Epithelial cell of esophagus (primary cell): ENCODE measurements around the gene DIPK1A.

ENCODE experiments used
- DNase-seq: peaks from one replicate; pipeline ENCODE4 v3.0.0; 2010; ENCODE audit warnings: low read depth
- H3K4me3 ChIP-seq: 2 replicates; pipeline ENCODE4 v1.5.1; 2011; ENCODE audit warnings: mild to moderate bottlenecking, low read length, control low read depth
- CTCF ChIP-seq: IDR thresholded peaks from 2 replicates; pipeline ENCODE4 v1.5.1; 2011; ENCODE audit warnings: low read depth, mild to moderate bottlenecking, low read length, control low read depth, inconsistent platforms; ENCODE audit not compliant: insufficient read depth; ENCODE audit errors: missing control alignments

DIPK1A gene

DNA sequence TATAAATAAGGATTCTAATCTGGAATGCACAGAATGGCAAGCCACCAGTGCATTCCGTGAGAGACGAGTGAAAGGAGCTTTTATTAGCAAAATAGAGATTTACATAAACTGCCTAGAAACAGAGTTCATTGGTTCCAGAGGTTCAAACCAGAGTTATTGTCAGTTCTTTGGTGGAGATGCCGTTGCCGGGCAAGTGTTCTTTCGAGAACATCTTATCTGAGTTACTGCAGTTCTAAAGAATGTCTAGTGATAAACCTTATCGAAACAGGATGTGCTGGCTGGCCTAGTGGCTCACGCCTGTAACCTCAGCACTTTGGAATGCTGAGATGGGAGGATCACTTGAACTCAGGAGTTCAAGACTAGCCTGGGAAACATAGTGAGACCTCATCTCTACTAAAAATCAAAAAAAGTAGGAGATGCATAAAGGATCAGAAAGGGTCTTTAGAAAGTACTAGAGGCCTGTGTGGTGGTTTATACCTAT, 156.5 kb downstream of the DIPK1A start:
- H3K4me3 ChIP-seq, result no peak overlapping the region
- TF ChIP-seq CTCF, result no peak
- DNase-seq, result peak; percentile 95

DNA sequence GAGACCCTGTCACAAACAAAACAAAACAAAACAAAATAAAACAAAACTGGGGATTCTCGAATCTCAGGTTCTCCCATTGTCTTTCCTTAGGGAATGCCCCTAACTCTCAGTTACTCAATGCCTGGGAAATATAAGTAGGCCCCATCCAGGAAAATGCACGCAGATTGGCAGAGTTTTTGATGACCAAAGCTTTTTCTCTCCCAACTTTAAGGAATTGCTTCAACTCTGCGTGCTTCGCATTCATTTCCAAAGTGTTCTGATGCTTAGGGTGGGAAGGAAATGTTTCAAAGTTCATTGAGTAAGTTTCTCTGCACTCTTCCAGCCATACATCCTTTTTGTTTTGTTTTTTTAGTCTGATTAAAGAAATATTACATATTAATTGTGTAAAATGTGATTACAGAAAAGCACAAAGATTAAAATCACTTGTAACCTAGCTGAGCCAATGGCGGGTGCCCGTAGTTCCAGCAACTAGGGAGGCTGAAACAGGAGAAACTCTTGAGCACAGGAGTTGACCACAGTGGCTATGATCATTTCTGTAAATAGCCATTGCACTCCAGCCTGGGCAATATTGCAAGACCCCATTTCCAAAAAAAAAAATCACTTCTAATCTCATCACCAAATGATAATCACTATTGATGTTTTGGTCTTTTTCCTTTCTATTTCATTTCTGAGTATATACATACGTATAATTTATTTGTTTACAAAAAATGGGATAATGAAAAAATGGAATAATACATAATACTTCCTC, 157.9 kb downstream of the DIPK1A start:
- H3K4me3 ChIP-seq, result no peak overlapping the region
- DNase-seq, result no peak
- TF ChIP-seq CTCF, result no peak

DNA sequence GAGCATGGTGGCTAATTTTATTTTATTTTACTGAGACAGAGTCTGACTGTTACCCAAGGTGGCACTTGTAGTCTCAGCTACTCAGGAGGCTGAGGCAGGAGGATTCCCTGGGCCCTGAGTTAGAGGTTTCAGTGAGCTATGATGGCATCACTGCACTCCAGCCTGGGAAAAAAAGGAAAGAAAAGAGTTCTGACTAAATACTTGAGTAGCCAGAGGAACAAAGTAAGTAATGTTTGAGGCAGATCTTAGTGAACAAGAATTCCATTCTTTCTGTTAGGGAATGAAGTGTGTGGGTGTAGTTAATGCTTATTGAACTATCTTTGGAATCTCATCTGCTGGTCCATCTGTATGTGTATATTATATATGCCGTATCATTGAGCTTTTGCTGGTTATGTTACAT, 163.3 kb downstream of the DIPK1A start:
- TF ChIP-seq CTCF, result no peak
- H3K4me3 ChIP-seq, result no peak overlapping the region
- no peak for DNase-seq

DNA sequence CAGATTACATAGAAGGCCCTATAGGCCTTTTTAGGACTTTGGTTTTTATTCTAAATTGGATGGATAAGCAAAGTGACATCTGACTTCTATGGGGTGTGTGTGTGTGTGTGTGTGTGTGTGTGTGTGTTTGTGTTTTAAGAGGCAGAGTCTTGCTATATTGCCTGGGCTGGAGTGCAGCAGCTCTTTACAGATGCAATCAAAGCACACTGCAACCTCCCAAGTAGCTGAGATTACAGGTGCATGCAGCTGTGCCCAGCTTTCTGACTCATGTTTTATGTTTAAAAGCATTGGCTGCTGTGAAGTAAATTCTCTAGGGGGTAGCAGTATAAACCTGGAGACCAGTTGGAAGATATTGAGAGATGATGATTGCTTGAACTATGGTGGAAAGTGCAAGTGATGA, 164.0 kb downstream of the DIPK1A start:
- TF ChIP-seq CTCF, result no peak
- no peak for DNase-seq
- H3K4me3 ChIP-seq, result no peak overlapping the region

- no peak for DNase-seq
- no peak overlapping the region for H3K4me3 ChIP-seq
- TF ChIP-seq CTCF, result no peak
Observed at GRCh38 chr1:92795166-92795565, 166.1 kb downstream of the DIPK1A start.

GRCh38 chr1:92792340-92792782, 168.9 kb downstream of the DIPK1A start:
- no peak overlapping the region for H3K4me3 ChIP-seq
- TF ChIP-seq CTCF, result no peak
- DNase-seq, result peak; percentile 54
